HepG2 (cell line): Measurements from ENCODE around the gene SIGLEC10. TPM values are rescaled to one million over a fixed set of nuclear protein-coding genes. Genes with fewer than 3 reads are reported as not detected.
A peak's percentile ranks its signal among the peaks of the same experiment; 100 is the strongest.

Source experiments
- ARID4A ChIP-seq: sonication (generic); formaldehyde crosslinking; IDR thresholded peaks from 2 replicates; pipeline ENCODE4 v1.5.0; 2020; ENCODE audit warnings: mild to moderate bottlenecking, missing genetic modification reagents, borderline replicate concordance
- CERS6 ChIP-seq: sonication (generic); formaldehyde crosslinking; IDR thresholded peaks from 2 replicates; pipeline ENCODE4 v1.5.0; 2020; ENCODE audit warnings: missing genetic modification reagents
- ETV6 ChIP-seq: sonication (generic); formaldehyde crosslinking; conservative IDR thresholded peaks from 2 replicates; pipeline ENCODE4 v1.4.0; 2020; ENCODE audit warnings: missing genetic modification reagents
- GABPB1 ChIP-seq: IDR thresholded peaks from 2 replicates; pipeline ENCODE4 v1.6.1; 2016; ENCODE audit warnings: mild to moderate bottlenecking, missing genetic modification reagents, moderate library complexity, missing compliant biosample characterization
- HNRNPL ChIP-seq: fragments of 200-400 bp; formaldehyde crosslinking; IDR thresholded peaks from 2 replicates; pipeline ENCODE4 v1.6.1; 2017; ENCODE audit warnings: mild to moderate bottlenecking, low read depth, low read length
- KDM5A ChIP-seq: fragments of 200-600 bp; sonication (generic); IDR thresholded peaks from 2 replicates; pipeline ENCODE4 v1.7.0; 2018; ENCODE audit warnings: antibody characterized with exemption, mild to moderate bottlenecking, low read length, borderline replicate concordance
- NCOA2 ChIP-seq: sonication (generic); formaldehyde crosslinking; IDR thresholded peaks from 2 replicates; pipeline ENCODE4 v1.8.0; 2022; ENCODE audit warnings: inconsistent platforms
- SAFB2 ChIP-seq: sonication (generic); formaldehyde crosslinking; IDR thresholded peaks from 2 replicates; pipeline ENCODE4 v1.5.1; 2020; ENCODE audit warnings: missing genetic modification reagents, low read depth, mild to moderate bottlenecking, borderline replicate concordance
- SMAD9 ChIP-seq: sonication (generic); formaldehyde crosslinking; IDR thresholded peaks from 2 replicates; pipeline ENCODE4 v1.5.1; 2020; ENCODE audit warnings: mild to moderate bottlenecking, missing genetic modification reagents
- TAF1 ChIP-seq: sonication (generic); formaldehyde crosslinking; IDR thresholded peaks from 2 replicates; pipeline ENCODE4 v1.4.0; 2020; ENCODE audit warnings: missing genetic modification reagents
- TP53 ChIP-seq: sonication (generic); formaldehyde crosslinking; conservative IDR thresholded peaks from 2 replicates; pipeline ENCODE4 v1.4.0; 2020; ENCODE audit warnings: missing genetic modification reagents
- XRCC5 ChIP-seq: fragments of 200-400 bp; formaldehyde crosslinking; optimal IDR thresholded peaks from 2 replicates; pipeline ENCODE3; 2017; ENCODE audit warnings: mild to moderate bottlenecking, low read length
- YY1 ChIP-seq: IDR thresholded peaks from 2 replicates; pipeline ENCODE4 v1.6.1; 2011; ENCODE audit warnings: low read length, low read depth, moderate library complexity, mild to moderate bottlenecking; ENCODE audit not compliant: insufficient read depth, insufficient replicate concordance
- ZC3H13 ChIP-seq: sonication (generic); formaldehyde crosslinking; IDR thresholded peaks from 2 replicates; pipeline ENCODE4 v1.8.1; 2023; ENCODE audit warnings: mild to moderate bottlenecking, missing genetic modification reagents, moderate library complexity
- ZKSCAN1 ChIP-seq: fragments of 150-350 bp; IDR thresholded peaks from 2 replicates; pipeline ENCODE4 v1.6.1; 2014; ENCODE audit warnings: low read length
- ZNF138 ChIP-seq: sonication (generic); formaldehyde crosslinking; IDR thresholded peaks from 2 replicates; pipeline ENCODE4 v1.5.0; 2020; ENCODE audit warnings: mild to moderate bottlenecking, low read depth, missing genetic modification reagents
- ZNF276 ChIP-seq: sonication (generic); formaldehyde crosslinking; IDR thresholded peaks from 2 replicates; pipeline ENCODE4 v1.4.0; 2020; ENCODE audit warnings: mild to moderate bottlenecking, low read depth, missing genetic modification reagents
- ZNF296 ChIP-seq: sonication (generic); formaldehyde crosslinking; conservative IDR thresholded peaks from 2 replicates; pipeline ENCODE4 v1.5.0; 2020; ENCODE audit warnings: mild to moderate bottlenecking, missing genetic modification reagents
- ZNF430 ChIP-seq: sonication (generic); formaldehyde crosslinking; IDR thresholded peaks from 2 replicates; pipeline ENCODE4 v1.9.0; 2021; ENCODE audit warnings: mild to moderate bottlenecking, missing genetic modification reagents
- ZNF547 ChIP-seq: sonication (generic); formaldehyde crosslinking; IDR thresholded peaks from 2 replicates; pipeline ENCODE4 v1.5.1; 2020; ENCODE audit warnings: mild to moderate bottlenecking, missing genetic modification reagents
- ZNF674 ChIP-seq: sonication (generic); formaldehyde crosslinking; IDR thresholded peaks from 2 replicates; pipeline ENCODE4 v1.5.0; 2020; ENCODE audit warnings: low read depth, mild to moderate bottlenecking, missing genetic modification reagents
- polyA plus RNA-seq, 8 experiments: library from polyadenylated mRNA; depleted of rRNA in 3 of 8; stranded (reverse) in 7 of 8; unstranded in 1 of 8; fragments of >200 nt; fragmentation: Illumina TruSeq in 4 of 8; extraction: Trizol in 4 of 8; gene quantifications; 2 replicates each; pipeline versions ENCODE4 v1.2.1 to v1.2.3, GENCODE V29; 2011 to 2016; ENCODE audit warnings: low read depth in 4 of 8, missing spikeins in 1 of 8, mixed read lengths in 1 of 8; ENCODE audit not compliant: insufficient read depth in 1 of 8
- total RNA-seq, 5 experiments: library from RNA; depleted of rRNA; stranded (reverse); fragments of >200 nt; fragmentation: Illumina TruSeq; extraction: Trizol; gene quantifications; 2 replicates each; pipeline ENCODE4 v1.2.3, GENCODE V29; 2016; ENCODE audit warnings: low read depth in 1 of 5

Gene SIGLEC10
- total and polyA plus RNA-seq, 2 of the 13 experiments (the other 11 are each of a cell fraction or from before 2014, with no cell fraction given): not detected

DNA sequence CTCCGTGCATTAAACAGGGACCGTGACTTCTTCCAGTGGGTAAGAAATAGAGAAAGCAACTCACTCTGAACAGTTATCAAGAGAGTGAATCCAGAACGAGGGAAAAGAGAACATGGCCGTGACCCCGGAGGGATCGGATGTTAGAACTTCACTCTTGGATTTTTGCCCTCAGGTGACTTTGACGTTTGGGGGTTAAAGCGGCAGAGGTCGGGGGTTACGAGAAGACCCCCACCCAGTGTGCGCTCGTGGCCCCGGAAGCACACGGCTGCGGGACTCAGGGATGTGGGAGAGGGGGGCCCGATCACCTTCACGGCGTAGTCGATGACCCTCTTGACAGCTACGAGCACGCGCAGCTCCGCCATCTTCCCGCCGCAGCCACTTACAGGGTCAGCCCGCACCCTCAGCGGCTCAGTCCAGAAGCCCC, 51.5 kb downstream of the SIGLEC10 start, which contains the start of gene ETFB (continued):
- TF ChIP-seq ARID4A (CRISPR knock-in tag) (0 out of 2 replicates have a peak, but pooled peaks have one; percentile 26), ZNF547 (no peak), SMAD9 (no peak), ZNF276 (CRISPR knock-in tag) (no peak), ZNF430 (CRISPR knock-in tag) (peak; percentile 25; the same call in 1 of the 2 replicates), ETV6 (CRISPR knock-in tag) (no peak), ZNF296 (CRISPR knock-in tag) (no peak), NCOA2 (CRISPR knock-in tag) (no peak), TP53 (CRISPR knock-in tag) (no peak), ZC3H13 (CRISPR knock-in tag) (peak; percentile 14; the same call in 1 of the 2 replicates), GABPB1 (CRISPR knock-in tag) (no peak), CERS6 (no peak), KDM5A (no peak), YY1 (peak; percentile 90), TAF1 (no peak; the same call in 1 of the 2 replicates), ZNF674 (CRISPR knock-in tag) (no peak), XRCC5 (no peak), ZKSCAN1 (no peak), ZNF138 (CRISPR knock-in tag) (no peak), HNRNPL (no peak), SAFB2 (CRISPR knock-in tag) (no peak)
